ENCODE measurements around the gene TRIM67.

Gene TRIM67

GRCh38 chr1:231162970-231163829 is 1.3 kb downstream of the TRIM67 start:
- no peak for DNase-seq (ENCODE audit: low read depth)

GRCh38 chr1:231163830-231164427 is 2.1 kb downstream of the TRIM67 start:
- DNase-seq (ENCODE audit: low read depth): no peak
- no peak for TF ChIP-seq CTCF (IDR thresholded peaks at IDR 0.05; ENCODE audit: low read depth, low read length, missing control alignments)
- H3K4me3 ChIP-seq (ENCODE audit: low read depth, low read length): no peak overlapping the region

More at GRCh38 chr1:231162970-231163829, 1.3 kb downstream of the TRIM67 start:
- H3K4me3 ChIP-seq (ENCODE audit: low read depth, low read length): no peak overlapping the region
- no peak for TF ChIP-seq CTCF (IDR thresholded peaks at IDR 0.05; ENCODE audit: low read depth, low read length, missing control alignments)

DNA sequence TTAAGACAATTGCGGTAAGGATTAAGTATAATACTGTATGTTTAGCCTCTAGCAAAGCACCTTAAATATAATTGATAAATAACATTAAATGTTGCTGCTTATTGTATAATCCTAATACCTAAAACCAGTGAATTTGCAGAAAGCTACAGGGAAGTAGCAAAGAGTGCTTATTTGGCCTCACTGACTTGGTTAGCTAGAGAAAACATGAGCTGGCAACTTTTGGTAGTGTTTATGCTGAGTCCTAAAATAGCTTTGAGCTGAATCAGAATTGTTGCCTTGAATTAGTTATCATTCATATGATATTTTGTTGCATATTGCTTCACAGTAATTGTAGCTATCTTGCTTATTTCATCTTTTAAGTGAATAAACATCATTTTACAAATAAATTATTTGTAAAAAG is 3.5 kb downstream of the TRIM67 start:
- DNase-seq (ENCODE audit: low read depth): no peak
- no peak for TF ChIP-seq CTCF (IDR thresholded peaks at IDR 0.05; ENCODE audit: low read depth, low read length, missing control alignments)
- H3K4me3 ChIP-seq (ENCODE audit: low read depth, low read length): no peak overlapping the region

GRCh38 chr1:231166398-231166797 is 4.5 kb downstream of the TRIM67 start:
- no peak for TF ChIP-seq CTCF (IDR thresholded peaks at IDR 0.05; ENCODE audit: low read depth, low read length, missing control alignments)
- DNase-seq (ENCODE audit: low read depth): no peak

GRCh38 chr1:231170875-231171274 is 9.0 kb downstream of the TRIM67 start:
- peak; percentile 28 for TF ChIP-seq CTCF (IDR thresholded peaks at IDR 0.05; ENCODE audit: low read depth, low read length, missing control alignments)
- no peak for DNase-seq (ENCODE audit: low read depth)
- no peak overlapping the region for H3K4me3 ChIP-seq (ENCODE audit: low read depth, low read length)

More at GRCh38 chr1:231166398-231166797, 4.5 kb downstream of the TRIM67 start:
- no peak overlapping the region for H3K4me3 ChIP-seq (ENCODE audit: low read depth, low read length)

DNA sequence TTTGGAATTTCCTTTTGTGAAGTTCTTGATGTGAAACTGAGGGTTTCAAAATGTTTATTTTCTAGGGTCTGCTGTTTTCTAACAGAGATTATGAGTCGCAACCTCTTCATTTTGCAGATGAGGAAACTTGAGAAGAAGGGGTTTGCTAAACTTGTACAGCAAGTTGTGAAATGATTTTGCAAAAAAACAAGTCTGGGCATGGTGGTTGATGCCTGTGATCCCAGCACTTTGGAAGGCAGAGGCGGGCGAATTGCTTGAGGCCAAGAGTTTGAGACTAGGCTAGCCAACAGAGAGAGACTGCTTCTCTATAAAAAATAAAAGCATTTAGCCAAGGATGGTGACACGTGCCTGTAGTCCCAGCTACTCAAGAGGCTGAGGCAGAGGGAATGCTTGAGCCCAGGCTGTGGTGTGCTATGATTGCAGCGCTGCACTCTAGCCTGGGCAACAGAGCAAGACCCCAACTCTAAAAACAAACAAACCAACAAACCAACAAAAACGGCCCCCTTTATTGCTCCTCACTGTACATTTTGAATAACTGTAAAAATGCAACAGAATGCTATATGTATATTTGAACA is 9.9 kb downstream of the TRIM67 start:
- DNase-seq (ENCODE audit: low read depth): no peak
- H3K4me3 ChIP-seq (ENCODE audit: low read depth, low read length): no peak overlapping the region
- TF ChIP-seq CTCF (IDR thresholded peaks at IDR 0.05; ENCODE audit: low read depth, low read length, missing control alignments): no peak
